Measurements from ENCODE around the gene DGKG. TPM values are rescaled to one million over a fixed set of nuclear protein-coding genes. Genes with fewer than 3 reads are reported as not detected.

Gene DGKG
- total and polyA plus RNA-seq, 4 donors = 2.1 to 13.7 (median 8.0) TPM

DNA sequence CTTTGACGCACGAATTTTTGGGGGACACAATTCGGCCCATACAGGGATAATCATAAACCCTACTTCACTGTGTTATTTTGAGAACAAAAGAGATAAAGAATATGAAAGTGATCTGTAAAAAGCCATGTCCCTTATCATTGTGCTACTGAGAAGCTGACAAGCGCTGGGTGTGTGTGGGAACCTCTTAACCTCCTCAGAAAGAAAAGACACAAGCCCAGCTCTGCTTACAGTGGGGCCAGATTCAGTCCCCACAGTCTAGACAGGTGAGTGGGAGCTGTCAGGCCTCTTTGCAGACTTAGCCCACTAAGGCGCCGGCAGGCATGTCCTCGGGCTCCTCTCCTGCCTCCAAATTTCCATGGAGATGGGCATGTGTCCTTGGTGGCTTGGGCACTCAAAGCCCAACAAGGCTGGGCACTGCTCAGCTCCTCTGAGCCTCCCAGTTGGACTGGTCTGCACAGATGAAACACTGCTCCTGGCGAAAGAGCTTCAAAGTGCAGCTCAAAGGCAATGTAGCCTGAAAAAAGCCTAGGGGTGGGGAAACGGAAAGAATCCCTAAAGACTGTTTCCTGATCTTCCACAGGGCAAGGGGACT is 188.7 kb downstream of the DGKG start:
- H3K27ac ChIP-seq (ENCODE audit: low read depth in 1 of 2, low read length in 1 of 2) = no peak overlapping the region
- TF ChIP-seq, protein P1, sequence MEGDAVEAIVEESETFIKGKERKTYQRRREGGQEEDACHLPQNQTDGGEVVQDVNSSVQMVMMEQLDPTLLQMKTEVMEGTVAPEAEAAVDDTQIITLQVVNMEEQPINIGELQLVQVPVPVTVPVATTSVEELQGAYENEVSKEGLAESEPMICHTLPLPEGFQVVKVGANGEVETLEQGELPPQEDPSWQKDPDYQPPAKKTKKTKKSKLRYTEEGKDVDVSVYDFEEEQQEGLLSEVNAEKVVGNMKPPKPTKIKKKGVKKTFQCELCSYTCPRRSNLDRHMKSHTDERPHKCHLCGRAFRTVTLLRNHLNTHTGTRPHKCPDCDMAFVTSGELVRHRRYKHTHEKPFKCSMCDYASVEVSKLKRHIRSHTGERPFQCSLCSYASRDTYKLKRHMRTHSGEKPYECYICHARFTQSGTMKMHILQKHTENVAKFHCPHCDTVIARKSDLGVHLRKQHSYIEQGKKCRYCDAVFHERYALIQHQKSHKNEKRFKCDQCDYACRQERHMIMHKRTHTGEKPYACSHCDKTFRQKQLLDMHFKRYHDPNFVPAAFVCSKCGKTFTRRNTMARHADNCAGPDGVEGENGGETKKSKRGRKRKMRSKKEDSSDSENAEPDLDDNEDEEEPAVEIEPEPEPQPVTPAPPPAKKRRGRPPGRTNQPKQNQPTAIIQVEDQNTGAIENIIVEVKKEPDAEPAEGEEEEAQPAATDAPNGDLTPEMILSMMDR (IDR thresholded peaks at IDR 0.05; ENCODE audit: control extremely low read depth, extremely low read depth) = no peak
- WGBS, 2 donors = 94 to 96% methylated on average over 9 of the region's 9 CpGs

DNA sequence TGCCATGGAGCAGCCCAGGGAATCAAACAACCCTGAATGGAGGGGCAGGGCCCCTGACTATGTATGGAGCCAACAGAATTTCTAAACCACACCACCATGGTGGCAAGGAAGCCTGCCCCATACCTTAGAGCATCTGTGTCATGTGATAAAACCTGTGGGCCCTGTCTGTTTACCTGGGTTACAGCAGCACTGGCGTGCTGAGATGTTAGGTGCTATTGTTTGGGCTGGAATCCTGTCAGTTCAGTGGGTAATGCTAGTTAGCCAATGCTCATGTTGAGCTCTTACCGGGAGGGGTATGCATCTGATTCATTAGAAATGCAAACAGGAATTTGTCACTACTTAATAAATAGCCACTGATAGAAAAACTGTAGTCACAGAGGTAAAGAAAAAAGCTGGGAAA is 189.7 kb downstream of the DGKG start:
- H3K27ac ChIP-seq (ENCODE audit: low read depth in 1 of 2, low read length in 1 of 2) = no peak overlapping the region
- TF ChIP-seq, protein P1 (IDR thresholded peaks at IDR 0.05; ENCODE audit: control extremely low read depth, extremely low read depth) = no peak
- no peaks in the 10 kb centered on the region for H3K9me3 ChIP-seq (ENCODE audit: control insufficient read depth in 4 of 4, insufficient read depth in 3 of 4, low read length in 3 of 4)
- ATAC-seq (ENCODE audit: insufficient read depth, low FRiP score) (no peak), DNase-seq (no peak)
- H3K9ac ChIP-seq (ENCODE audit: insufficient read depth in 1 of 2, low read length in 2 of 2) = no peak overlapping the region
- no peaks in the 10 kb centered on the region for H3K27me3 ChIP-seq (ENCODE audit: control insufficient read depth in 3 of 3, insufficient read depth in 3 of 3, low read length in 2 of 3)
- no peaks in the 10 kb centered on the region for H3K36me3 ChIP-seq (ENCODE audit: control insufficient read depth in 4 of 4, insufficient read depth in 4 of 4, low read length in 4 of 4)
- WGBS, 2 donors = 90 to 95% methylated on average over 2 of the region's 2 CpGs
- no peak overlapping the region for H3K4me3 ChIP-seq
- H3K4me1 ChIP-seq (ENCODE audit: control insufficient read depth in 5 of 5, insufficient read depth in 5 of 5, low read length in 5 of 5) = no peaks in the 10 kb centered on the region

More for the DNA sequence above, 188.7 kb downstream of the DGKG start:
- ATAC-seq (ENCODE audit: insufficient read depth, low FRiP score) (no peak), DNase-seq (no peak)
- H3K4me3 ChIP-seq = no peak overlapping the region
- H3K27me3 ChIP-seq (ENCODE audit: control insufficient read depth in 3 of 3, insufficient read depth in 3 of 3, low read length in 2 of 3) = no peaks in the 10 kb centered on the region
- no peak overlapping the region for H3K9ac ChIP-seq (ENCODE audit: insufficient read depth in 1 of 2, low read length in 2 of 2)
- H3K9me3 ChIP-seq (ENCODE audit: control insufficient read depth in 4 of 4, insufficient read depth in 3 of 4, low read length in 3 of 4) = no peaks in the 10 kb centered on the region
- H3K36me3 ChIP-seq (ENCODE audit: control insufficient read depth in 4 of 4, insufficient read depth in 4 of 4, low read length in 4 of 4) = no peaks in the 10 kb centered on the region
- no peaks in the 10 kb centered on the region for H3K4me1 ChIP-seq (ENCODE audit: control insufficient read depth in 5 of 5, insufficient read depth in 5 of 5, low read length in 5 of 5)

DNA sequence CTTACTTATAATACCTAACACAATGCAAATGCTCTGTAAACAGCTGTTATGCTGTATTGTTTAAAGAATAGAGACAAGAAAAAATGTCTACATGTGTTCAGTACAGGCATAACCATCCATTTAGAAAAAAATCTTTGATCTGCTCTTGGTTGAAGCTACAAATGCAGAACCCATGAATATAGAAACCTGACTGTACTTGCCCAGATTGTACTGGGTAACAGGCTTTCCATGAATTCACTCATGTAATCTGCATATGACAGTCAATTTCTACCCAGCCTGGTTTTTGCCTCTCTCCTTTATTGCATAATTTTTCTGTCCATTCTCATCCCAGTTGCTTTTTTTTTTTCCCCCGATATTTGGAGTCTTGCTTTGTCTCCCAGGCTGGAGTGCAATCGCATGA is 190.5 kb downstream of the DGKG start:
- H3K4me3 ChIP-seq = no peak overlapping the region
- no peaks in the 10 kb centered on the region for H3K36me3 ChIP-seq (ENCODE audit: control insufficient read depth in 4 of 4, insufficient read depth in 4 of 4, low read length in 4 of 4)
- no peaks in the 10 kb centered on the region for H3K9me3 ChIP-seq (ENCODE audit: control insufficient read depth in 4 of 4, insufficient read depth in 3 of 4, low read length in 3 of 4)
- no peak overlapping the region for H3K9ac ChIP-seq (ENCODE audit: insufficient read depth in 1 of 2, low read length in 2 of 2)
- peaks cover 0 to 1% (median under 1%) of the 10 kb centered on the region in 5 donors for H3K4me1 ChIP-seq (ENCODE audit: control insufficient read depth in 5 of 5, insufficient read depth in 5 of 5, low read length in 5 of 5)
- H3K27me3 ChIP-seq (ENCODE audit: control insufficient read depth in 3 of 3, insufficient read depth in 3 of 3, low read length in 2 of 3) = no peaks in the 10 kb centered on the region
- TF ChIP-seq, protein P1 (IDR thresholded peaks at IDR 0.05; ENCODE audit: control extremely low read depth, extremely low read depth) = no peak
- ATAC-seq (ENCODE audit: insufficient read depth, low FRiP score) (no peak), DNase-seq (no peak)
- WGBS, 2 donors = 96 to 98% methylated on average over 2 of the region's 2 CpGs
- H3K27ac ChIP-seq (ENCODE audit: low read depth in 1 of 2, low read length in 1 of 2) = no peak overlapping the region

DNA sequence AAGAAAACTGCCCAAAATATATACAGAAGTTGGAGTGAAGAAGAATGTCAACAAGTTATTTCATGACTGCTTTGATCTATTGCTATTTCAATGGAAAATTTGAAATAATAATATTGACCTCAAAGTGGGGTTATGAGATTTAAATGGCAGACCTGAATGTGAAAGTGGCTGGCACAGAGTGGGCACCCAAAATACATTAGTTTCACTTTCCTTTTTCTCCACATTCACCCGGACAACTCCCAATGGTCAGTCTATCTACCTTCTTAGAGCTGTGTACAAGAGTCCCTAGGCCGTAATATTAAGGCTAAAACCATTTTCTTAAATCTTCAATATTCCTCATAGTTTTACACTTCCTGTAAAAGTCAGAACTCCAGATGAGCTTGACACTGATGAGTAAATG is 191.5 kb downstream of the DGKG start:
- TF ChIP-seq, protein P1 (IDR thresholded peaks at IDR 0.05; ENCODE audit: control extremely low read depth, extremely low read depth) = no peak
- Histone ChIP-seq H3K9ac (ENCODE audit: insufficient read depth in 1 of 2, low read length in 2 of 2) (no peak overlapping the region), H3K36me3 (ENCODE audit: control insufficient read depth in 4 of 4, insufficient read depth in 4 of 4, low read length in 4 of 4) (no peaks in the 10 kb centered on the region), H3K4me3 (no peak overlapping the region), H3K27ac (ENCODE audit: low read depth in 1 of 2, low read length in 1 of 2) (no peak overlapping the region), H3K27me3 (ENCODE audit: control insufficient read depth in 3 of 3, insufficient read depth in 3 of 3, low read length in 2 of 3) (no peaks in the 10 kb centered on the region), H3K9me3 (ENCODE audit: control insufficient read depth in 4 of 4, insufficient read depth in 3 of 4, low read length in 3 of 4) (no peaks in the 10 kb centered on the region), H3K4me1 (ENCODE audit: control insufficient read depth in 5 of 5, insufficient read depth in 5 of 5, low read length in 5 of 5) (peaks cover 0 to 7% (median 3%) of the 10 kb centered on the region in 5 donors)
- no peak for DNase-seq
- ATAC-seq (ENCODE audit: insufficient read depth, low FRiP score) = no peak
- WGBS, 2 donors = 43 to 62% methylated on average over 2 of the region's 2 CpGs
